Type B pancreatic cell (in vitro differentiated cells): ENCODE measurements around the gene NKTR. TPM values are rescaled to one million over a fixed set of nuclear protein-coding genes. Genes with fewer than 3 reads are reported as not detected.
A peak's percentile ranks its signal among the peaks of the same experiment; 100 is the strongest.

Experiments used
- DNase-seq: peaks from one replicate; pipeline ENCODE4 v3.0.0; 2021; ENCODE audit warnings: mixed read lengths; ENCODE audit not compliant: unreplicated experiment; ENCODE audit errors: extremely low spot score
- H3K27ac Mint-ChIP-seq: 2 replicates; pipeline ENCODE4 v1.8.0; 2021; ENCODE audit warnings: mild to moderate bottlenecking, mixed read lengths
- H3K27me3 Mint-ChIP-seq: 2 replicates; pipeline ENCODE4 v1.8.0; 2021; ENCODE audit warnings: mixed read lengths
- H3K36me3 Mint-ChIP-seq: 2 replicates; pipeline ENCODE4 v1.8.0; 2021; ENCODE audit warnings: mixed read lengths
- H3K4me1 Mint-ChIP-seq: one replicate; pipeline ENCODE4 v1.8.0; 2021; ENCODE audit warnings: mixed read lengths; ENCODE audit not compliant: unreplicated experiment
- H3K4me3 Mint-ChIP-seq: 2 replicates; pipeline ENCODE4 v1.8.0; 2021; ENCODE audit warnings: mild to moderate bottlenecking, mixed read lengths
- H3K9me3 Mint-ChIP-seq: 2 replicates; pipeline ENCODE4 v1.8.0; 2021; ENCODE audit warnings: mixed read lengths
- CTCF ChIP-seq: fragments of 200-600 bp; sonication (generic); conservative IDR thresholded peaks from 2 replicates; pipeline ENCODE4 v1.5.0; 2021; ENCODE audit warnings: antibody characterized with exemption, mild to moderate bottlenecking
- total RNA-seq: library from RNA; stranded (reverse); gene quantifications from 2 replicates; pipeline ENCODE4 v1.2.1, GENCODE V29; 2021; ENCODE audit warnings: low replicate concordance

NKTR gene
- total RNA-seq, 1 donor from 2014 or later: 97.1 TPM

- Mint-ChIP-seq H3K27ac (peak overlapping the region; percentile 96), H3K9me3 (no peaks in the 10 kb centered on the region), H3K4me1 (peaks cover 15% of the 10 kb centered on the region), H3K4me3 (peak overlapping the region; percentile 98), H3K27me3 (no peaks in the 10 kb centered on the region), H3K36me3 (peaks cover 24% of the 10 kb centered on the region)
- TF ChIP-seq CTCF: peak; percentile 43
- DNase-seq: no peak
Observed at GRCh38 chr3:42601896-42602581, 1.6 kb downstream of the NKTR start.

GRCh38 chr3:42602961-42603360 lies 2.5 kb downstream of the NKTR start:
- Mint-ChIP-seq H3K36me3 (peaks cover 26% of the 10 kb centered on the region), H3K4me3 (no peak overlapping the region), H3K27ac (no peak overlapping the region), H3K4me1 (peaks cover 15% of the 10 kb centered on the region), H3K27me3 (no peaks in the 10 kb centered on the region), H3K9me3 (no peaks in the 10 kb centered on the region)
- DNase-seq: no peak
- TF ChIP-seq CTCF: no peak

GRCh38 chr3:42605546-42606173 lies 5.2 kb downstream of the NKTR start:
- peaks cover 28% of the 10 kb centered on the region for H3K36me3 Mint-ChIP-seq
- H3K27me3 Mint-ChIP-seq: no peaks in the 10 kb centered on the region
- no peak overlapping the region for H3K27ac Mint-ChIP-seq
- H3K9me3 Mint-ChIP-seq: no peaks in the 10 kb centered on the region
- no peak for TF ChIP-seq CTCF
- peaks cover 25% of the 10 kb centered on the region for H3K4me1 Mint-ChIP-seq
- H3K4me3 Mint-ChIP-seq: no peak overlapping the region
- no peak for DNase-seq

- H3K4me1 Mint-ChIP-seq: peaks cover 21% of the 10 kb centered on the region
- no peak overlapping the region for H3K4me3 Mint-ChIP-seq
- H3K27me3 Mint-ChIP-seq: no peaks in the 10 kb centered on the region
- H3K9me3 Mint-ChIP-seq: no peaks in the 10 kb centered on the region
- no peak for DNase-seq
- no peak overlapping the region for H3K27ac Mint-ChIP-seq
- TF ChIP-seq CTCF: no peak
- H3K36me3 Mint-ChIP-seq: peaks cover 21% of the 10 kb centered on the region
Observed at GRCh38 chr3:42608581-42608980, 8.1 kb downstream of the NKTR start.

- Mint-ChIP-seq H3K4me3 (no peak overlapping the region), H3K4me1 (peaks cover 18% of the 10 kb centered on the region), H3K27me3 (no peaks in the 10 kb centered on the region), H3K27ac (no peak overlapping the region), H3K36me3 (peaks cover 7% of the 10 kb centered on the region), H3K9me3 (no peaks in the 10 kb centered on the region)
- TF ChIP-seq CTCF: no peak
- no peak for DNase-seq
Observed at GRCh38 chr3:42610976-42611375, 10.5 kb downstream of the NKTR start.
